Ascending aorta (tissue), 2 donors: ENCODE data around the gene HCFC1. TPM values are rescaled to one million over a fixed set of nuclear protein-coding genes. Genes with fewer than 3 reads are reported as not detected.
A peak's percentile ranks its signal among the peaks of the same experiment; 100 is the strongest.

Experiments used
- DNase-seq, 2 donors: peaks; one replicate each; pipeline ENCODE4 v3.0.0-alpha.2; 2019; ENCODE audit warnings: low spot score in 2 of 2
- H3K27ac ChIP-seq, 2 donors: fragments of 200-600 bp; sonication (generic); one replicate each; pipeline ENCODE4 v1.5.1; 2016 to 2017; ENCODE audit warnings: mild to moderate bottlenecking in 1 of 2
- H3K27me3 ChIP-seq: fragments of 200-600 bp; sonication (generic); one replicate; pipeline ENCODE4 v1.5.1; 2017
- H3K36me3 ChIP-seq, 2 donors: fragments of 200-600 bp; sonication (generic); one replicate each; pipeline ENCODE4 v1.5.1; 2016
- H3K4me1 ChIP-seq, 2 donors: fragments of 200-600 bp; sonication (generic); one replicate each; pipeline ENCODE4 v1.5.1; 2016 to 2017; ENCODE audit warnings: mild to moderate bottlenecking in 1 of 2
- H3K4me3 ChIP-seq, 2 donors: fragments of 200-600 bp; sonication (generic); one replicate each; pipeline ENCODE4 v1.5.1; 2016 to 2017; ENCODE audit warnings: mild to moderate bottlenecking in 1 of 2
- H3K9me3 ChIP-seq, 2 donors: fragments of 200-600 bp; sonication (generic); one replicate each; pipeline ENCODE4 v1.5.1; 2016
- CTCF ChIP-seq, 3 experiments: fragments of 200-600 bp in 2 of 3; fragments of 450-650 bp in 1 of 3; sonication (generic) in 2 of 3; IDR thresholded peaks; one replicate each; pipeline ENCODE4 v1.5.1; 2016 to 2019; ENCODE audit warnings: antibody characterized with exemption in 3 of 3, mild to moderate bottlenecking in 1 of 3, moderate library complexity in 1 of 3
- intact Hi-C: fragments of 100-400 bp; cut with DNase I; formaldehyde crosslinking; loops from one replicate; pipeline ENCODE4 v1.15.1; 2023
- total RNA-seq: library from RNA; depleted of rRNA; stranded (reverse); fragments of >200 nt; gene quantifications from one replicate; pipeline ENCODE4 v1.1.0, GENCODE V29; 2016

The HCFC1 gene
- total RNA-seq, 1 donor from 2014 or later: 91.4 TPM

GRCh38 chrX:153957224-153957623 is 14.4 kb downstream of the HCFC1 start:
- peaks cover 4 to 13% of the 10 kb centered on the region in 2 donors for H3K4me1 ChIP-seq
- H3K9me3 ChIP-seq: no peaks in the 10 kb centered on the region
- no peaks in the 10 kb centered on the region for H3K27me3 ChIP-seq
- peak overlapping the region in 1 of 2 donors; percentile 5 for H3K27ac ChIP-seq
- TF ChIP-seq CTCF (IDR thresholded peaks at IDR 0.05): no peak
- no peak for DNase-seq
- H3K36me3 ChIP-seq: peaks cover 74 to 88% of the 10 kb centered on the region in 2 donors
- intact Hi-C loops: loop anchor here (10.0 kb wide), 1 partner anchor 442 kb away; the partner anchor contains the start of gene ATP2B3
- H3K4me3 ChIP-seq: no peak overlapping the region

GRCh38 chrX:153956044-153956907 is 15.3 kb downstream of the HCFC1 start:
- TF ChIP-seq CTCF (IDR thresholded peaks at IDR 0.05): no peak
- H3K9me3 ChIP-seq: no peaks in the 10 kb centered on the region
- intact Hi-C loops: loop anchor here (10.0 kb wide), 1 partner anchor 441 kb away; the partner anchor contains the start of gene ATP2B3
- H3K4me3 ChIP-seq: no peak overlapping the region
- peaks cover 72 to 88% of the 10 kb centered on the region in 2 donors for H3K36me3 ChIP-seq
- no peak for DNase-seq
- peaks cover 4 to 16% of the 10 kb centered on the region in 2 donors for H3K4me1 ChIP-seq
- H3K27me3 ChIP-seq: no peaks in the 10 kb centered on the region
- H3K27ac ChIP-seq: no peak overlapping the region

DNA sequence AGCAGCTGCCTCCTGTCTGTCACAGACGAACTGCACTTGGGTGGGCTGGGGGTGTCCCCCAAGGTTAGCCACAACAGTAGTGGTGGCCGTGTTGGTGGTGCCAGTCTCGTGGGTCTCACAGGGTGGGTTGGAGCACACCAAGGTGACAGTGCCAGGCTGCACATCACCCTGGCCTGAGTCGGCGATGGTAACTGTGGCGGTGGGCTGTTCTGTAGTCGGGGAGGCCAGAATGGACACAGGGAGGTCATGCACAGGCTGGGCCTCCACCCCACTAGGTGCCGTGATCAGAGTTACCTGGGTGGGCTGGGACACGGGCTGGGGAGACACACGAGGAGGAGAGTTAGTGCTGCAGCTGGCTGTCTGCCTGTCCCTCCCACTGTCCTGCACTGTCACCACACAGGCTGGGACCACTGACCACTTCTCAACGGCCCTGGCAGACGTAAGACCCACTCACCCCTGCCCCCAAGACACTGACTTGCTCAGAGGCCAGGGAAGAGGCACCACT is 16.3 kb downstream of the HCFC1 start:
- H3K36me3 ChIP-seq: peaks cover 74 to 88% of the 10 kb centered on the region in 2 donors
- no peak for TF ChIP-seq CTCF (IDR thresholded peaks at IDR 0.05)
- H3K9me3 ChIP-seq: no peaks in the 10 kb centered on the region
- H3K4me1 ChIP-seq: peaks cover 4 to 16% of the 10 kb centered on the region in 2 donors
- DNase-seq: no peak
- H3K4me3 ChIP-seq: no peak overlapping the region
- H3K27ac ChIP-seq: no peak overlapping the region
- H3K27me3 ChIP-seq: no peaks in the 10 kb centered on the region
- intact Hi-C loops: loop anchor here (10.0 kb wide), 1 partner anchor 440 kb away; the partner anchor contains the start of gene ATP2B3

DNA sequence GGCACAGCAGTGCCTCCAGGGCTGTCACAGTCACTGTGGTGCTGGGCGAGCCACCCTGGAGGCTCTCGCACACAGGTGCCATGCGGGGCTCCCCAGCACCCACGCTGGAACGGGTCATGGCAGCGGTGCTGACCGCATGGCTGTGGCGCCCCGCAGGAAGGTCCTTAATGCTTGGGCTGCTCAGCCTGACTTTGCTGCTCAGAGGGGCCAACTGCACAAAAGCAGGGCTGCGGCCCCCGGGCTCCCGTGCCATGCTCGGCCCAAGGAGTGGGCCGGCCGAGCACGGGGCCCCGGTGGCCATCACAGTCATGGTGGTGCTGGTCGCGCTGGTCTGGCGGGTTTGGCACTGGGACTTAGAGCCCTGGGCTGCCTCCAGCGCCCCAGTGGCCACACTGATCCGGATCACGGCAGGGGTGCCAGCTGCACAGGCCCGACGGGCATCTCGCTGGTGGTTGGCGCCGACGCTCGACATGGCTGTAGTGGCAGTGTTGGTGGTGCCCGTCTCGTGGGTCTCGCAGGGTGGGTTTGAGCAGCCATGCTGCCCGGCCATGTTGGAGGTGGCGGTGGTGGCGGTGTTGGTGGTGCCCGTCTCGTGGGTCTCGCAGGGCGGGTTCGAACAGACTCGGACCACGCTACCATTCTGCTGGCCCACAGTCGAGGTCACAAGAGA is 16.9 kb downstream of the HCFC1 start:
- no peak for DNase-seq
- intact Hi-C loops: loop anchor here (5.0 to 10.0 kb wide), 2 partner anchors 440 to 997 kb away; partner anchors contain the start of gene ATP2B3
- Histone ChIP-seq H3K4me1 (peaks cover 4 to 16% of the 10 kb centered on the region in 2 donors), H3K9me3 (no peaks in the 10 kb centered on the region), H3K36me3 (peaks cover 74 to 88% of the 10 kb centered on the region in 2 donors), H3K27ac (no peak overlapping the region), H3K4me3 (peak overlapping the region in 1 of 2 donors; percentile 27), H3K27me3 (no peaks in the 10 kb centered on the region)
- TF ChIP-seq CTCF (IDR thresholded peaks at IDR 0.05): no peak

GRCh38 chrX:153953892-153954557 is 17.6 kb downstream of the HCFC1 start:
- no peak for TF ChIP-seq CTCF (IDR thresholded peaks at IDR 0.05)
- Histone ChIP-seq H3K27me3 (no peaks in the 10 kb centered on the region), H3K36me3 (peaks cover 74 to 86% of the 10 kb centered on the region in 2 donors), H3K4me1 (peaks cover 4 to 16% of the 10 kb centered on the region in 2 donors), H3K27ac (peak overlapping the region; percentile 69 to 78), H3K9me3 (no peaks in the 10 kb centered on the region), H3K4me3 (peak overlapping the region in 1 of 2 donors; percentile 27)
- intact Hi-C loops: loop anchor here (1.0 to 10.0 kb wide), 5 partner anchors 25 to 997 kb away; partner anchors contain the start of genes ATP2B3 and PLXNB3
- no peak for DNase-seq
